GM19025 (cell line): ENCODE data around the gene C6orf15.

ENCODE experiments used
- ATAC-seq: cut with Tn5 transposase; IDR thresholded peaks from one replicate; pipeline ENCODE4 v1.9.1; 2021; ENCODE audit warnings: mild to moderate bottlenecking, low read depth, moderate library complexity; ENCODE audit not compliant: unreplicated experiment

Gene C6orf15

DNA sequence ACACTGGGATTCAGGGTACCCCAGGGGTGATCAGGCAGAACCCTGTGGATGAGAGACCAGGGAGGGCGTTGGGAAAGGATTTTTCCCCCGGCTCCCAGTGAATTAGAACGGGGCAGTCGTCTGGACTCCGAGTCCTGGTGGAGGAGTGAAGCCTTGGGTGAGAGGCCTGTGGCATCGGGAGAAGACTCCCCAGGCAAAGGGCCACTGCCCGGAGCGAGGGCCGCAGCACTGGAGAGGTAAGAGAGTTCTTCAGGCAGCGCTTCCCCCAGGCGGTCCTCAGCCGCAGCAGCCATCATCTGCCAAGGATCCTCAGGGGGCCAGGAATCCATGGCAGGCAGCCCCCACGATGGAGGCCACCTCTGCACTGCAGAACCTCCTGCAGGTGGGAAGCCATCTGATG, 663 bp downstream of the C6orf15 start:
- no peak for ATAC-seq

- ATAC-seq, result no peak
Observed at GRCh38 chr6:31110825-31111582, 1.4 kb downstream of the C6orf15 start.

GRCh38 chr6:31107052-31107451, 5.3 kb downstream of the C6orf15 start:
- ATAC-seq, result no peak

DNA sequence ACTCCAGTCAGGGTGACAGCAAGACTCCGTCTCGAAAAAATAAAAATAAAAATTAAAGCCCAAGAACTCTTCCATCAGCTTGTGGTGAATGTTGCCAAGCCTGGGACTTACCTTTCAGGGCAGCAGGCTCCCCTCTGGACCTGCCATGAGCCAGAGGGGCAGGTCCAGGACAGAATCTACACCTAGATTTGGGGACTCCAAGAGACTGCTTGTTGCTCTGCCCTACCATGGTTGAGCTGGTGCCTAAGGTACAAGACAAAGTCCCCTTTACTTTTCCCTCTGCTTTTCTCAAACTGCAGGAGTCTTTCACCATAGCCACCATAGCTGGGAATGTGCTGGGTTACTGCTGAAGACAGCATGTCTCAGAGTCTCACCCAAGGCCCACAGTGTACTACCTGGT, 9.2 kb downstream of the C6orf15 start:
- no peak for ATAC-seq

DNA sequence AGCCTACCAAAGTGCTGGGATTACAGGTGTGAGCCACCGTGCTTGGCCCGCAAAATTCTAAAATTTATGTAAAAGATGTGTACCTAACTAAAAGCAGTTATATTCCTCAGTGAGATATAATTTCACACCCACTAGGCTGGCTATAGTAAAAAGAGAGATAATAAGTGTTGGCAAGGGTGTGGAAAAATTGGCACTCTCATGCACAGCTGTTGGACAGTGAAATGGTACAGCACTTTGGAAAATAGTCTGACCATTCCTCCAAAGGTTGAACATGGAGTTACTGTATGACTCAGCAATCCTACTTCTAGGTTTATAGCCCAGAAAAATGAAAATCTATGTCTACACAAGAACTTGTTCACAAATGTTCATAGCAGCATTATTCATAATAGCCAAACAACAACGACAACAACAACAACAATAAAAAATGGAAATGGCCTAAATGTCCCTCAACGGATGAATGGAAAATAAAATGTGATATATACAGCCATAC, 13.9 kb downstream of the C6orf15 start:
- no peak for ATAC-seq

- no peak for ATAC-seq
Observed at GRCh38 chr6:31096656-31097055, 15.7 kb downstream of the C6orf15 start.

- ATAC-seq, result no peak
Observed at GRCh38 chr6:31096215-31096614, 16.2 kb downstream of the C6orf15 start.

- no peak for ATAC-seq
Observed at GRCh38 chr6:31094389-31094881, 17.9 kb downstream of the C6orf15 start.

GRCh38 chr6:31092769-31093505, 19.4 kb downstream of the C6orf15 start:
- ATAC-seq, result no peak

GRCh38 chr6:31092238-31092637, 20.1 kb downstream of the C6orf15 start:
- no peak for ATAC-seq

GRCh38 chr6:31091680-31092079, 20.7 kb downstream of the C6orf15 start:
- no peak for ATAC-seq

GRCh38 chr6:31090973-31091364, 21.4 kb downstream of the C6orf15 start:
- no peak for ATAC-seq

- ATAC-seq, result no peak
Observed at GRCh38 chr6:31090275-31090972, 22.0 kb downstream of the C6orf15 start.

- ATAC-seq, result no peak
Observed at GRCh38 chr6:31087494-31088089, 24.8 kb downstream of the C6orf15 start.

DNA sequence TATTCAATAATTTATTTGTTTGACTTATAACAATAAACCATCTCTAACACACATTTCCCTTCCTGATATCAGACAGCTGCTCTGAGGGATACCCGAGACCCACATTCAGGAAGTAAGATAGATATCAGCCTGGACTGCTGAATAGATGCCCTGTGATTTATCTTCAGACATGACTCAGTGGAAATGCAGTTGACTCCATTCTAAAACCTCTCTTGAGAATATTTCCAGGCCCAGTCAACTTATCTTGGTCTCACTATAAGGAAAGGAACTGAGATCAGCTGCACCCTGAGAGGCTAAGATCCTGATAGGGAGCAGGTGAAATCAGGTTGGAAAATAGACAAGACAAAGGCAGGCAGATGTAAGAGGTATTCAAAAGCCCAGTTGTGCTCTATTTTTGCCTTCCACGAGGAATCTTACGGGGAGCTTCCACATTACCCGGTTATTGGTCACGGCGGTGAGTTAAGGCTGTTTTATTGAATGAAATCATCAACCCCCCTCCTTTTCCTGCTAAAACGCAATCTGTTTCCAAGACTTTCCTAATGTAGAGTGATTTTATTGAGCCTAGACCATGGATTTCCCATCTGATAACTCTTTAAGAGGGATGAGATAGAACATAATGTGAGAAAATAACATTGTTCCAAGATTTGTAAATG, 25.5 kb downstream of the C6orf15 start:
- no peak for ATAC-seq

DNA sequence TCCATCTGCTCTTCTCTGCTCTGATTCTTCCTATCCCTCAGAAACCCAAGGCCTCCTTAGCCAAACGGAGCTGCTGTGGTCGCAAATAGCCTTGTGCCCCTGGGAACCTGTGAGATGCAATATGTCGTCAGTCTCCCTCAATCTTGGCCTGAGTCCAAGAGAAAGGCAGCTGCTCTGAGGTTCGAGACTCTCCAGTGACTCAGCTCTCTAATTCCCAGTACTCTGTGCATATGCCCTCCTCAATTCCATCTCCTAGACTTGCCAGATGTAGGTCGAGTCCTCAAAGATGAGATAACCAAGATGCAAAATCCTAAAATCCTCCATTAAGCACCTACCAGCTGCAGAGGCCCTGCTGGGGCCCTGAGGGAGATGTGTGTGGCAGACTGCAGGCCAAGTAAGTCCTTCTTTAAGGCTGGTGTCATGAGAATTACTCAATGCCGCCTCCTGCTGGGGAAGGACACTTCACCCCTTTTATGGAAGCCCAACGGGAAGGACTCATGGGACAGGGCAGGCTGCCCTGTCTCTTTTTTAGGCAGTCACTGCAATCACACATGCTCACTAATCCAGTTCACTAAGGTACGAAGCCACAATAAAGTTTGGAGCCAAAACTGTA, 28.5 kb downstream of the C6orf15 start:
- ATAC-seq, result no peak

GRCh38 chr6:31081872-31082271, 30.5 kb downstream of the C6orf15 start:
- no peak for ATAC-seq

- ATAC-seq, result no peak
Observed at GRCh38 chr6:31079656-31080261, 32.6 kb downstream of the C6orf15 start.

GRCh38 chr6:31076611-31077010, 35.8 kb downstream of the C6orf15 start:
- ATAC-seq, result no peak
